Duodenal mucosa (tissue), 2 donors: ENCODE measurements around the gene IST1.

Source experiments
- H3K27ac ChIP-seq: one replicate; pipeline ENCODE4 v1.7.0; 2013; ENCODE audit warnings: low read depth, low read length
- H3K27me3 ChIP-seq, 2 donors: one replicate each; pipeline ENCODE4 v1.7.0; 2013; ENCODE audit warnings: low read length in 2 of 2, control low read depth in 1 of 2; ENCODE audit not compliant: insufficient read depth in 2 of 2, control insufficient read depth in 1 of 2
- H3K36me3 ChIP-seq, 2 donors: one replicate each; pipeline ENCODE4 v1.7.0; 2013; ENCODE audit warnings: low read length in 2 of 2, control low read depth in 1 of 2; ENCODE audit not compliant: insufficient read depth in 2 of 2, control insufficient read depth in 1 of 2
- H3K4me1 ChIP-seq, 2 donors: one replicate each; pipeline ENCODE4 v1.7.0; 2013; ENCODE audit warnings: low read length in 2 of 2, control low read depth in 1 of 2; ENCODE audit not compliant: insufficient read depth in 2 of 2, control insufficient read depth in 1 of 2
- H3K4me3 ChIP-seq, 2 donors: one replicate each; pipeline ENCODE4 v1.7.0; 2013; ENCODE audit warnings: low read length in 2 of 2, low read depth in 1 of 2
- H3K9ac ChIP-seq, 2 donors: one replicate each; pipeline ENCODE4 v1.7.0; 2013; ENCODE audit warnings: low read length in 2 of 2, low read depth in 1 of 2
- H3K9me3 ChIP-seq, 2 donors: one replicate each; pipeline ENCODE4 v1.7.0; 2013; ENCODE audit warnings: low read length in 2 of 2, control low read depth in 1 of 2; ENCODE audit not compliant: control insufficient read depth in 1 of 2

IST1 gene

DNA sequence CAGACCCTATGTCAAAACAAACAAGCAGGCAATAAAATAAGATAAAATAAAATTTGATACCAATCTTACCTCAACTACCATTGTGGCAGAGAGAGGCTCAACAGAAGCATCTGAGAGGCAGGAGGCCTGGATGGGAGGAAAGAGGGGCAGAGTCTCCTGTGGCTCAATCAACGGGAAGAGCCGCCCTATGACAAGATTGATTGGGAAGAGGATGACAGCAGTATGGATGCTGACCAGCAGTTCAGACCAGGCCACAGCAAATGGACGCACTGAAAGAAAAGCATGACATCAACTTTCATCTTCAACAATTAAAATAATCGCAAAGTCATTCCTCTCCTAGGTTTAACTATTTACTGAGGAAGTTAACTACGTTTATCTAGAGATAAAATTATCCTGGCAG lies 57.5 kb downstream of the IST1 start:
- H3K36me3 ChIP-seq: no peaks in the 10 kb centered on the region
- no peaks in the 10 kb centered on the region for H3K4me1 ChIP-seq
- H3K4me3 ChIP-seq: no peak overlapping the region
- no peak overlapping the region for H3K27ac ChIP-seq
- no peaks in the 10 kb centered on the region for H3K9me3 ChIP-seq
- no peak overlapping the region for H3K9ac ChIP-seq
- H3K27me3 ChIP-seq: no peaks in the 10 kb centered on the region

DNA sequence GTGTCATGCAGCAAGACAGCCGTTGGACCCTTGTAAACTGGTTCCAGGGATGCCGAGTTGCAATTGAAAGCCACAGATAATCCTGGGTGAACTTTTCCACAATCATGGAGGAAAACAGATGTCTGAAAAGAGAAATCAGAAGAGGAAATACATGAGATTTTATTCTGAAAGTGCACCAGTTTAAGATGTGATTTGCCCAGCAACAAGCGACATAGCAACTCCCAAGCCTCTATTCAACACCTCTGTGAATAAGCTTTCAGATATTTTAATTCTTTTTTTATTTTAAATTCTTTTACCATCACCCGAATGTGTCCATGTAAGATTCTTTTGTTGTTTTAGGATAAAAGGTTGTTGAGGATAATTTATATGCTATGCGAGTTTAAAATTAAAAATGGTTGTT lies 58.8 kb downstream of the IST1 start:
- Histone ChIP-seq H3K9me3 (no peaks in the 10 kb centered on the region), H3K27ac (no peak overlapping the region), H3K4me3 (no peak overlapping the region), H3K27me3 (no peaks in the 10 kb centered on the region), H3K9ac (no peak overlapping the region), H3K36me3 (no peaks in the 10 kb centered on the region), H3K4me1 (no peaks in the 10 kb centered on the region)

DNA sequence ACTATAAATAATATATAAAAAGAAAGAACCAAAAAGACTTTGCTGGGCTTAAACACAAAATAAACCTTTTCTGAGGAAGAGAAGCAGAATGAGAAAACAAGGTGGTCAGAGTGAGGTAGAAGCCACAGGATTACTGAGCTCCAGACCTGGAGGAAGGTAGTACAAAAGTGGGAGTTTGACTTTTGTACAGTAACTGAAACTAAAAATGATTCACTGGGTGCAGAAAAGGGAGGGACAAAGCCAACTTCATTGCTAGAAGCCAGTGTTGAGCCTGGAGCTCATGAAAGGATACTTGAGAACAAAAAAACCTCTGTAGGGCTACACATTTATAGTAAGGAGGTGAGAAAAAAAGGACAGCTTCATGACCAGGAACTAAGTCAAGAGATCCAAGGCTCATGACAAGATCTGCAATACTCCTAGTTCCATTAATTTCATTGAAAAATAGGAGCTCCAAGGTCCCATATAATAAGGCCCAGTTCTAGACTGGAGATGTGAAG lies 59.4 kb downstream of the IST1 start:
- no peaks in the 10 kb centered on the region for H3K27me3 ChIP-seq
- H3K9me3 ChIP-seq: no peaks in the 10 kb centered on the region
- no peak overlapping the region for H3K27ac ChIP-seq
- no peaks in the 10 kb centered on the region for H3K4me1 ChIP-seq
- no peak overlapping the region for H3K9ac ChIP-seq
- H3K4me3 ChIP-seq: no peak overlapping the region
- H3K36me3 ChIP-seq: no peaks in the 10 kb centered on the region

DNA sequence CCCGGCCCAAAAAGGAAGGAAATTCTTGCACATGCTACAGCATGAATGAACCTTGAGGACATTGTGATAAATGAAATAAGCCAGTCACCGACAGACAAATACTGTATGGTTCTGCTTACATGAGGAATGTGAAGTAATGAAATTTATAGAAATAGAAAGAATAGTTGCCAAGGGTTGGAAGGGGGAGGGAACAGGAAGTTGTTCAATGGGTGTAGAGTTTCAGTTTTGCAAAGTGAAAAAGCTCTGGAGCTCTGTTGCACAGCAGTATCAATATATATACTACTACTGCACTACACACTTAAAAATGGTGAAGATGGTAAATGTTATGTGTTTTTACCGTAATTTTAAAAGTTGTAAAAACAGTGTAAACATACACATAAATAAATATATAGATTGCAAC lies 61.2 kb downstream of the IST1 start:
- Histone ChIP-seq H3K4me3 (no peak overlapping the region), H3K9me3 (no peaks in the 10 kb centered on the region), H3K4me1 (no peaks in the 10 kb centered on the region), H3K36me3 (no peaks in the 10 kb centered on the region), H3K27me3 (peaks cover 0 to 2% of the 10 kb centered on the region in 2 donors), H3K9ac (no peak overlapping the region), H3K27ac (no peak overlapping the region)

DNA sequence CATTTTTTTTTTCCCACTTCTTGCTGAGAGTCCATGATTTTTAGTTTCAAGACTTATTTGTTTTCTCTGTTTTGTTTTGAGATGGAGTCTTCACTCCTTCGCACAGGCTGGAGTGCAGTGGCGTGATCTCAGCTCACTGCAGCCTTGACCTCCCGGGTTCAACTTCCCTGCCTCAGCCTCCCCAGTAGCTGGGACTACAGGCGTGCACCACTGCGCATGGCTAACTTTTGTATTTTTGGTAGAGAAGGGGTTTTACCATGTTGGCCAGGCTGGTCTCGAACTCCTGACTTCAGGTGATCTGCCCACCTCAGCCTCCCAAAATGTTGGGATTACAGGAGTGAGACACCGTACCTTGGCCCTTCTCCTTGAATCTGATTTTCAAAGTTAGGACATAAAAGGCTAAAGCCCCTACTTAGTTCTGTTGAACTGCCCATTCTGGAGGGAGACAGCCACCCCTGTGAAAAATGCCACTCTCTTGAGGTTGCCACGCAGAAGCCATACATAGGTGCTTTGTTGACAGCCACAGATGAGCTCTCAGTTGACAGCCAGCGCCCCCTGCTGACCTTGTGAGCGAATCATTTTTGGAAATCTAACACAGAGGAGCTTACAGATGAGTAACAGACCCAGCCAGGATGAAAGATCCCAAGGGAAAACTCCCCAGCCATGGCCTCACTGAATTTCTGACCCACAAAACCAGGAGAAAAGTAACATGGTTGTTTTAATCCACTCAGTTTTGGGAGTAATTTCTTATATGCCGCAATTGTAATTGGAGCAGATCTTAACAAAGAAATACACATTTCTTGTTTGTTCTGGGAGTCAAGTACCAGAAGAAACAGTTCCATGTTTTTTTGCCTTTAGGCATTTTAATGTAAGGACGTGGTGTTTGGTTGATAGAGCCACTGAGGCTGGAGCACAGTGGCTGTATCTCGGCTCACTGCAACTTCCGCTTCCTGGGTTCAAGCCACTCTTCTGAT lies 66.0 kb downstream of the IST1 start:
- H3K4me3 ChIP-seq: no peak overlapping the region
- H3K9ac ChIP-seq: no peak overlapping the region
- H3K9me3 ChIP-seq: no peaks in the 10 kb centered on the region
- H3K27me3 ChIP-seq: peaks cover 0 to 2% of the 10 kb centered on the region in 2 donors
- no peak overlapping the region for H3K27ac ChIP-seq
- no peaks in the 10 kb centered on the region for H3K4me1 ChIP-seq
- no peaks in the 10 kb centered on the region for H3K36me3 ChIP-seq

DNA sequence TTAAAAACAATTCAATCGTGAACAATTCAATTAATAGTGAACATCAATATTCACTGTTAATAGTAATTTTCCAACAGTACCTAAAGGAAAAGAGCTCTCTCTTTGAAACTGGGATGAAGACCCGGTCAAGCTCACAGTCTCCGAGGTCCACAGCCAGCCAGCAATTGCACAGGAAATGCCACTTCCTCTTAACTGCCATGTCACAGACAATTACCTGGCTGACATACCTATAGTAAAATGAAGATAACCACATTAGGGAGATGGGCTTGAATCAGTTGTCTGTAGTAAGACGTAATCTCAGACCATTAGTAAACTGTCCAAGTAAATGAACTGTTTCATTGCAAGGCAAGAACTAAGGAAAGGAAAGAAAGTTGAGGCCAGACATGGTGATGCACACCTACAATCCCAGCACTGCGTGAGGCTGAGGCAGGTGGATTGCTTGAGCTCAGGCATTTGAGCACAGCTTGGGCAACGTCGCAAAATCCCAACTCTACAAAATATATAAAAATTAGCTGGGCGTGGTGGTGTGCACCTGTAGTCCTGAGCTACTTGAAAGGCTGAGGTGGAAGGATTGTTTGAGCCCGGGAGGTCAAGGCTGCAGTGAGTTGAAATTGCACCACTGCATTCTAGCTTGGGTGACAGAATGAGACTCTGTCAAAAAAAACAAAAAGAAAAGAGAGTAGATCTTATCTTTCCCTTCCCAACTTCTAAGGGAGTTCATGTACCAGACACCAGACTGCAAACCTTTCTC lies 68.0 kb downstream of the IST1 start:
- Histone ChIP-seq H3K9me3 (no peaks in the 10 kb centered on the region), H3K36me3 (no peaks in the 10 kb centered on the region), H3K27me3 (peaks cover 0 to 2% of the 10 kb centered on the region in 2 donors)

DNA sequence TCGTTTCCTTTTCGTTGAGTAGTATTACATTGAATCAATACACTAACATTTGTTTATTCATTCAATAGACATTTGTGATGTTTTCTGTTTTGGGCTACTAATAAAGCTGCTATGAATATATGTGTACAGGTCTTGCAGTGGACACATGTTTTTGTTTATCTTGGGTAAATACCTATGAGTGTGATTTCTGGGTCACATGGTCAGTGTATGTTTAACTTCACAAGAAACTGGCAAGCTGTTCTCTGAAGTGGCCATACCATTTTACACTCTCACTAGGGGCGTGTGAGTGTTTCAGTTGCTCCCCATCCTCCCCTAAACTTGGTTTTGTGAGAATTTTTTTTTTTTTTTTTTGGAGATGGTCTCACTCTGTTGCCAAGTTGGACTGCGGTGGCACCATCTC lies 69.9 kb downstream of the IST1 start:
- H3K9me3 ChIP-seq: no peaks in the 10 kb centered on the region
- H3K4me3 ChIP-seq: no peak overlapping the region
- H3K27me3 ChIP-seq: peaks cover 0 to 2% of the 10 kb centered on the region in 2 donors

More for the DNA sequence above, 68.0 kb downstream of the IST1 start:
- Histone ChIP-seq H3K27ac (no peak overlapping the region), H3K9ac (no peak overlapping the region), H3K4me3 (no peak overlapping the region), H3K4me1 (no peaks in the 10 kb centered on the region)

DNA sequence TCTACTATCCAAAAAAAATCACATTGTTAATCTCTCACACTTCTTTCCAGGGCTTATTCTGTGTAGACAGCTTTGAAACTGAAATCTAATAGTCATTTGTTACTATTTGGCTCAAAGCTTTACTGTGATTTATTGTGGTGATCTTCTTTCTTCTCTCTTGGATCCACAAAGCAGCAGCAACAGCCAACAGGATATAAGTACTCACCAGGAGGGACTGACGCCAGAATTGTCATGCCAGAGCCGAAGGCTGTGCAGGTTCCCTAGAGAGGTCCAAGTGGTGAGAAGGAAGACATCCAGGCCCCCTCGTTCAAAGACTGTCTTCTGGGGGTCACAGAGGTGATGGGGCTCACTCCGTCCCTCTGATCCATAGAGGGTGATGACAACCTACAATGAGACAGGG lies 71.6 kb downstream of the IST1 start:
- Histone ChIP-seq H3K4me3 (no peak overlapping the region), H3K27ac (no peak overlapping the region), H3K36me3 (no peaks in the 10 kb centered on the region), H3K4me1 (no peaks in the 10 kb centered on the region), H3K9me3 (no peaks in the 10 kb centered on the region), H3K9ac (no peak overlapping the region), H3K27me3 (no peaks in the 10 kb centered on the region)

More for the DNA sequence above, 69.9 kb downstream of the IST1 start:
- no peak overlapping the region for H3K9ac ChIP-seq
- no peaks in the 10 kb centered on the region for H3K4me1 ChIP-seq
- H3K27ac ChIP-seq: no peak overlapping the region
- H3K36me3 ChIP-seq: no peaks in the 10 kb centered on the region

DNA sequence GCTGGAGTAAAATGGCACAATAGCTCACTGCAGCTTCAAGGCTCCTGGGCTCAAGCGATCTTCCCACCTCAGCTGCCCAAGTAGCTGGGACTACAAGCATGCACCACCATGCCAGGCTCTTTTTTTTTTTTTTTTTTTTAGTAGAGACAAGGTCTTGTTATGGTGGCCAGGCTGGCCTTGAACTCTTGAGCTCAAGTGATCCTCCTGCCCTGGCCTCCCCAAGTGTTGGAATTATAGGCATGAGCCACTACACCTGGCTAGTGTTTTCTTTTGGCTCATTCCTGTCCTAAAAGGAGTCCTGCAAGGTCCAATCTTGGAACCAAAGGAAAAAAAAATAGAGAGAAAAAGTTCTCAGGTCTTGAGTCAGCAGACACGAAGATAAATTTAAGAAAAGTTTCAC lies 74.0 kb downstream of the IST1 start:
- no peaks in the 10 kb centered on the region for H3K9me3 ChIP-seq
- no peak overlapping the region for H3K4me3 ChIP-seq
- H3K27ac ChIP-seq: no peak overlapping the region
- no peaks in the 10 kb centered on the region for H3K27me3 ChIP-seq
- H3K36me3 ChIP-seq: no peaks in the 10 kb centered on the region
- H3K9ac ChIP-seq: no peak overlapping the region
- no peaks in the 10 kb centered on the region for H3K4me1 ChIP-seq

DNA sequence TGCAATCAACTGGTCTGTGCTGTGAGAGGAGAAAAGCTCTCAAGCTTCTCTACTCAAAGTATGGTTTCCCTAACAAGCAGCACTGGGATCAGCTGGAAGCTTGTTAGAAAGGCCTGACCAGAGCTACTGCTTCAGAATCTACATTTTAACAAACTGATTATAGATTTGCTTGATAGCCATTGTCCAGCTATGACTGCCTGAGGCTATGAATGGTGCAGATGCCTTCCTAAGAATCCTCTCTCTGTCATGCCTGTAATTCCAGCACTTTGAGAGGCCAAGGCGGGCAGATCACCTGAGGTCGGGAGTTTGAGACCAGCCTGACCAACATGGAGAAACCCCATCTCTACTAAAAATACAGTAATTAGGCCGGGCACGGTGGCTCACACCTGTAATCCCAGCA lies 76.2 kb downstream of the IST1 start:
- Histone ChIP-seq H3K27me3 (no peaks in the 10 kb centered on the region), H3K27ac (no peak overlapping the region), H3K4me3 (no peak overlapping the region), H3K36me3 (no peaks in the 10 kb centered on the region), H3K4me1 (no peaks in the 10 kb centered on the region), H3K9me3 (no peaks in the 10 kb centered on the region), H3K9ac (no peak overlapping the region)
